ENCODE results near the gene PRTG. TPM values are rescaled to one million over a fixed set of nuclear protein-coding genes. Genes with fewer than 3 reads are reported as not detected.

Gene PRTG
- total RNA-seq, 1 experiment from 2014 or later = 3.6 TPM

GRCh38 chr15:55652909-55653495 lies 90.0 kb downstream of the PRTG start:
- no peaks in the 10 kb centered on the region for H3K9me3 Mint-ChIP-seq
- peaks cover 22% of the 10 kb centered on the region for H3K4me1 Mint-ChIP-seq
- H3K36me3 Mint-ChIP-seq = no peaks in the 10 kb centered on the region
- 0 out of 2 replicates have a peak, but pooled peaks have one; percentile 24 for ATAC-seq
- POLR2A ChIA-PET = interaction anchor here (0.7 kb wide), 1 partner anchor 10 kb away, joined by 5 read pairs; no protein-coding TSS in a partner anchor
- CTCF ChIA-PET = interaction anchor here (0.7 to 4.0 kb wide), 6 partner anchors 11 to 193 kb away, joined by 3 to 13 read pairs (median 6); no protein-coding TSS in a partner anchor
- no peak for TF ChIP-seq FOXK1 (CRISPR knock-in tag; IDR thresholded peaks at IDR 0.05)
- no peak for TF ChIP-seq HMGA2 (CRISPR knock-in tag; IDR thresholded peaks at IDR 0.05)
- no peak for TF ChIP-seq EMX1 (CRISPR knock-in tag; IDR thresholded peaks at IDR 0.05)
- no peak for TF ChIP-seq CBFB (CRISPR knock-in tag; IDR thresholded peaks at IDR 0.05; ENCODE audit: low read depth)
- TF ChIP-seq ARID4B (CRISPR knock-in tag; IDR thresholded peaks at IDR 0.05; ENCODE audit: borderline replicate concordance) = no peak
- TF ChIP-seq JAZF1 (CRISPR knock-in tag; IDR thresholded peaks at IDR 0.05) = no peak
- TF ChIP-seq ZNF232 (CRISPR knock-in tag; IDR thresholded peaks at IDR 0.05) = no peak
- TF ChIP-seq ZNF425 (CRISPR knock-in tag; conservative IDR thresholded peaks at IDR 0.05) = no peak
- no peak for TF ChIP-seq JUN (CRISPR knock-in tag; IDR thresholded peaks at IDR 0.05)
- peaks cover 6% of the 10 kb centered on the region for H3K27me3 Mint-ChIP-seq (ENCODE audit: low read depth)
- no peak overlapping the region for H3K27ac Mint-ChIP-seq
- no peak for DNase-seq (ENCODE audit: low spot score)
- no peak overlapping the region for H3K4me3 Mint-ChIP-seq

GRCh38 chr15:55652359-55652758 lies 90.6 kb downstream of the PRTG start:
- TF ChIP-seq FOXP1 (CRISPR knock-in tag; IDR thresholded peaks at IDR 0.05; ENCODE audit: borderline replicate concordance) (no peak), ZNF281 (CRISPR knock-in tag; IDR thresholded peaks at IDR 0.05) (no peak), OVOL2 (CRISPR knock-in tag; IDR thresholded peaks at IDR 0.05; ENCODE audit: borderline replicate concordance) (no peak), EMX1 (CRISPR knock-in tag; IDR thresholded peaks at IDR 0.05) (no peak), JAZF1 (CRISPR knock-in tag; IDR thresholded peaks at IDR 0.05) (no peak), AFF4 (CRISPR knock-in tag; IDR thresholded peaks at IDR 0.05; ENCODE audit: borderline replicate concordance) (no peak), NR3C1 (CRISPR knock-in tag; conservative IDR thresholded peaks at IDR 0.05; ENCODE audit: low read depth) (no peak), MLX (CRISPR knock-in tag; IDR thresholded peaks at IDR 0.05) (no peak), TEAD1 (CRISPR knock-in tag; IDR thresholded peaks at IDR 0.05) (no peak), NR2C2 (CRISPR knock-in tag; IDR thresholded peaks at IDR 0.05) (no peak), ESRRA (CRISPR knock-in tag; IDR thresholded peaks at IDR 0.05; ENCODE audit: borderline replicate concordance) (no peak)
- TF ChIP-seq, protein P1, sequence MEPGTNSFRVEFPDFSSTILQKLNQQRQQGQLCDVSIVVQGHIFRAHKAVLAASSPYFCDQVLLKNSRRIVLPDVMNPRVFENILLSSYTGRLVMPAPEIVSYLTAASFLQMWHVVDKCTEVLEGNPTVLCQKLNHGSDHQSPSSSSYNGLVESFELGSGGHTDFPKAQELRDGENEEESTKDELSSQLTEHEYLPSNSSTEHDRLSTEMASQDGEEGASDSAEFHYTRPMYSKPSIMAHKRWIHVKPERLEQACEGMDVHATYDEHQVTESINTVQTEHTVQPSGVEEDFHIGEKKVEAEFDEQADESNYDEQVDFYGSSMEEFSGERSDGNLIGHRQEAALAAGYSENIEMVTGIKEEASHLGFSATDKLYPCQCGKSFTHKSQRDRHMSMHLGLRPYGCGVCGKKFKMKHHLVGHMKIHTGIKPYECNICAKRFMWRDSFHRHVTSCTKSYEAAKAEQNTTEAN (CRISPR knock-in tag; IDR thresholded peaks at IDR 0.05) = no peak
- Mint-ChIP-seq H3K36me3 (no peaks in the 10 kb centered on the region), H3K4me1 (peaks cover 22% of the 10 kb centered on the region), H3K27me3 (ENCODE audit: low read depth) (peaks cover 6% of the 10 kb centered on the region), H3K9me3 (no peaks in the 10 kb centered on the region), H3K4me3 (no peak overlapping the region), H3K27ac (no peak overlapping the region)
- DNase-seq (ENCODE audit: low spot score) (no peak), ATAC-seq (peak; percentile 47)
- ChIA-PET POLR2A (no interaction called here), CTCF (interaction anchor here (0.9 to 4.0 kb wide), 6 partner anchors 11 to 194 kb away, joined by 4 to 15 read pairs (median 8); no protein-coding TSS in a partner anchor)

Data from WTC11 (cell line).